ENCODE measurements around the gene HOXD9. TPM values are rescaled to one million over a fixed set of nuclear protein-coding genes. Genes with fewer than 3 reads are reported as not detected.

The HOXD9 gene
- total RNA-seq, 4 donors from 2014 or later: 2.7 to 13.3 (median 7.5) TPM

DNA sequence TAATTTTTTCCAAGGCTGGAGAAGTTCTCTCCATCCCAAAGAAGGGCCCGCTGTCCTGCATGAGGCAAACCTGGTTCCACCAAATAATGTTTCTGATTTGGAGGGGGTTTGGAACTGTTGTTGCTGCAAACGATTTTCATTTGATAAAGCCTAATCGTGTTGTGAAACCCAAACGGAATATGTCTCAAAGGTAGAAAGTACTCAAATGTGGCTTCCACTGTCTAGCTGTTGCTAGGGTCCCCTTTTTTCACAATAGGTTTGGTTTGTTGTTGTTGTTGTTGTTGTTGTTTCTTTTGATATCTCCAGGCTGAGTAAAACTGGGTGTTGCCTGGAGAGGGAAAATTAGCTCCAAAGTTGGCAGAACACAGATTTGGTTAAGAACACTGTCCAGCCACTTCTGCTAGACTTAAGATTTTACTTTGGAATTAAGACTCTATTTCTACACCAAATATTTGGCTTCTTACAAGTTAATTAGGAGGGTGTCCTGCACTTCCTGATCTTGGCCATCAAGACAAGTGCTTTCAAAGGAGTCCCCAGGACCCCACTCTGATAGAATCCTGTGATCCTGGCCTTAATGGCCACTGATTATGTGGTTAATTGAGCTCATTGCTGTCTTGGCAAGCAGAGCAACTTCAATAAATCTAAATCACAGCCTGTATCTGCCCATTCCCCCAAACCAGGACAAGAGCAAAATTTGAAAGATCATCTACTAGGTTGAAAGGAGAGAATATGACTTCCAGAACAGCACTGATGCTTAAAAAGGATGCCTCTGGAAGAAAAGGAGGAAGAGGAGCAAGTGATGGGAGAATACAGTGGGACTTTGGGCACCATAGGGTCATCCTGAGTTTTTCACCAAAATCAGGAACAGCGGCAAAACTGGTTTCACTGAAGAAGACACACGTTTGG lies 33.3 kb upstream of the HOXD9 start:
- intact Hi-C loops (cut with DNase I; ENCODE audit: low total_unique reads): loop anchor here (5.0 to 10.0 kb wide), 3 partner anchors 402 to 834 kb away; no protein-coding TSS in a partner anchor
- Histone ChIP-seq H3K36me3 (no peaks in the 10 kb centered on the region), H3K27me3 (peaks cover 100% of the 10 kb centered on the region), H3K27ac (no peak overlapping the region), H3K4me1 (peaks cover 8 to 44% (median 29%) of the 10 kb centered on the region in 4 donors), H3K4me3 (no peak overlapping the region), H3K9me3 (no peaks in the 10 kb centered on the region)
- no peak for DNase-seq
- WGBS, 2 donors (ENCODE audit: low coverage in 1 of 2): 8 to 18% methylated on average over 2 to 6 of the region's 6 CpGs
- TF ChIP-seq POLR2A (IDR thresholded peaks at IDR 0.05) (no peak), POLR2AphosphoS5 (IDR thresholded peaks at IDR 0.05) (no peak), CTCF (IDR thresholded peaks at IDR 0.05) (no peak), EP300 (IDR thresholded peaks at IDR 0.05; ENCODE audit: low read depth) (no peak)
- in situ Hi-C loops (cut with MboI; ENCODE audit: low pct_ligation_motif_present in 1 of 4, low pct_unique_long_range_greater_than_20kb in 1 of 4, low sequenced_read_pairs in 3 of 4): loop anchor here in 2 of 4 donors (25.0 kb wide), 2 partner anchors 402 to 727 kb away; no protein-coding TSS in a partner anchor

- H3K27me3 ChIP-seq: peaks cover 100% of the 10 kb centered on the region
- H3K36me3 ChIP-seq: no peaks in the 10 kb centered on the region
- H3K9me3 ChIP-seq: no peaks in the 10 kb centered on the region
- TF ChIP-seq POLR2A (IDR thresholded peaks at IDR 0.05) (no peak), EP300 (IDR thresholded peaks at IDR 0.05; ENCODE audit: low read depth) (no peak), CTCF (IDR thresholded peaks at IDR 0.05) (no peak), POLR2AphosphoS5 (IDR thresholded peaks at IDR 0.05) (no peak)
- DNase-seq: no peak
- peaks cover 8 to 41% (median 25%) of the 10 kb centered on the region in 4 donors for H3K4me1 ChIP-seq
- intact Hi-C loops (cut with DNase I; ENCODE audit: low total_unique reads) (loop anchor here (5.0 to 10.0 kb wide), 3 partner anchors 403 to 835 kb away; no protein-coding TSS in a partner anchor), in situ Hi-C loops (cut with MboI; ENCODE audit: low pct_ligation_motif_present in 1 of 4, low pct_unique_long_range_greater_than_20kb in 1 of 4, low sequenced_read_pairs in 3 of 4) (loop anchor here in 3 of 4 donors (10.0 to 25.0 kb wide), 4 partner anchors 403 to 728 kb away; no protein-coding TSS in a partner anchor)
- H3K27ac ChIP-seq: no peak overlapping the region
- H3K4me3 ChIP-seq: no peak overlapping the region
Measured at GRCh38 chr2:176089843-176090395, 32.6 kb upstream of the HOXD9 start.

- no peaks in the 10 kb centered on the region for H3K36me3 ChIP-seq
- H3K9me3 ChIP-seq: no peaks in the 10 kb centered on the region
- in situ Hi-C loops (cut with MboI; ENCODE audit: low pct_ligation_motif_present in 1 of 4, low pct_unique_long_range_greater_than_20kb in 1 of 4, low sequenced_read_pairs in 3 of 4): loop anchor here in 3 of 4 donors (10.0 to 25.0 kb wide), 4 partner anchors 404 to 729 kb away; no protein-coding TSS in a partner anchor
- peaks cover 8 to 33% (median 20%) of the 10 kb centered on the region in 4 donors for H3K4me1 ChIP-seq
- TF ChIP-seq POLR2AphosphoS5 (IDR thresholded peaks at IDR 0.05) (no peak), POLR2A (IDR thresholded peaks at IDR 0.05) (no peak), EP300 (IDR thresholded peaks at IDR 0.05; ENCODE audit: low read depth) (no peak), CTCF (IDR thresholded peaks at IDR 0.05) (no peak)
- 35 to 38% methylated on average over 4 to 5 of the region's 5 CpGs for WGBS, 2 donors (ENCODE audit: low coverage in 1 of 2)
- no peak overlapping the region for H3K4me3 ChIP-seq
- no peak overlapping the region for H3K27ac ChIP-seq
- H3K27me3 ChIP-seq: peaks cover 100% of the 10 kb centered on the region
- no peak for DNase-seq
- intact Hi-C loops (cut with DNase I; ENCODE audit: low total_unique reads): no loop called here
Measured at GRCh38 chr2:176090862-176091261, 31.7 kb upstream of the HOXD9 start.

Data from transverse colon (tissue), 4 donors.